Skin of body (tissue), 2 donors: ENCODE results near the gene GOLT1B. TPM values are rescaled to one million over a fixed set of nuclear protein-coding genes. Genes with fewer than 3 reads are reported as not detected.

Experiments used
- DNase-seq: peaks from one replicate; lab custom pipeline; 2025; lab: John Stamatoyannopoulos, UW
- total RNA-seq: library from RNA; depleted of rRNA; stranded (reverse); fragments of >200 nt; gene quantifications from one replicate; pipeline ENCODE4 v1.2.3, GENCODE V29; 2014

Gene GOLT1B
- total RNA-seq, 1 donor from 2014 or later: 36.2 TPM

- no peak for DNase-seq
These were observed 61.3 kb downstream of the GOLT1B start for GRCh38 chr12:21562859-21563258.

GRCh38 chr12:21566223-21566906, 64.8 kb downstream of the GOLT1B start:
- no peak for DNase-seq

GRCh38 chr12:21566907-21567394, 65.4 kb downstream of the GOLT1B start:
- DNase-seq: no peak

Other genes with a start within 250 kb of the GOLT1B start
- gene SLCO1A2, start 166.9 kb upstream of the GOLT1B start, total RNA-seq: not detected
- gene IAPP, start 128.9 kb upstream of the GOLT1B start, total RNA-seq: not detected
- gene PYROXD1, start 64.1 kb upstream of the GOLT1B start, total RNA-seq: 12.3 TPM
- gene RECQL, start 154 bp upstream of the GOLT1B start, total RNA-seq: 36.4 TPM
- 1.5 TPM for gene SPX, start 24.5 kb downstream of the GOLT1B start, total RNA-seq
- not detected for gene GYS2, start 103.1 kb downstream of the GOLT1B start, total RNA-seq
- 247 TPM for gene LDHB, start 156.1 kb downstream of the GOLT1B start, total RNA-seq